ENCODE measurements around the gene NRM.

DNA sequence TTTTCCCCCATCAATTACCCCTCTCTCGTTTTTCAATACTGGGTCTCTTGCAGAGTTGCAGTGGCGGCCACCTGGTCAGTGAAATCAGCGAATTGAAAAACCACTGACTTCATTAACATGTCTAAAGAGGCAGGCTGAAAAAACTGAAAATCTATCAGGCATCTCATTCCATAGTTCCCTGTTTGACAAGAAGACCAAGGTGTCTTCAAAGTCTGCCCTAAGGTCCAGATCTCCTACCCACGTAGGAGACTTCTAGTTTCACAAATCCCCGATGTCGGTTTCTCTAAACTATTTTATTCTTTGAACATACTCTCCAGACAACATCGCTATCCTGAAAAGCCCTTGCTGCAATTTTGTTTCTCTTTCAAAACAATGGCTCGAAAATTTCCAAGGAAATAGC lies 28.6 kb upstream of the NRM start:
- TF ChIP-seq CSRNP3 (CRISPR knock-in tag; IDR thresholded peaks at IDR 0.05) = no peak
- no peak for TF ChIP-seq ZNF70 (CRISPR knock-in tag; IDR thresholded peaks at IDR 0.05)
- no peak for TF ChIP-seq TOX (CRISPR knock-in tag; IDR thresholded peaks at IDR 0.05; ENCODE audit: borderline replicate concordance)
- TF ChIP-seq, protein P1, sequence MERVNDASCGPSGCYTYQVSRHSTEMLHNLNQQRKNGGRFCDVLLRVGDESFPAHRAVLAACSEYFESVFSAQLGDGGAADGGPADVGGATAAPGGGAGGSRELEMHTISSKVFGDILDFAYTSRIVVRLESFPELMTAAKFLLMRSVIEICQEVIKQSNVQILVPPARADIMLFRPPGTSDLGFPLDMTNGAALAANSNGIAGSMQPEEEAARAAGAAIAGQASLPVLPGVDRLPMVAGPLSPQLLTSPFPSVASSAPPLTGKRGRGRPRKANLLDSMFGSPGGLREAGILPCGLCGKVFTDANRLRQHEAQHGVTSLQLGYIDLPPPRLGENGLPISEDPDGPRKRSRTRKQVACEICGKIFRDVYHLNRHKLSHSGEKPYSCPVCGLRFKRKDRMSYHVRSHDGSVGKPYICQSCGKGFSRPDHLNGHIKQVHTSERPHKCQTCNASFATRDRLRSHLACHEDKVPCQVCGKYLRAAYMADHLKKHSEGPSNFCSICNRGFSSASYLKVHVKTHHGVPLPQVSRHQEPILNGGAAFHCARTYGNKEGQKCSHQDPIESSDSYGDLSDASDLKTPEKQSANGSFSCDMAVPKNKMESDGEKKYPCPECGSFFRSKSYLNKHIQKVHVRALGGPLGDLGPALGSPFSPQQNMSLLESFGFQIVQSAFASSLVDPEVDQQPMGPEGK (CRISPR knock-in tag; IDR thresholded peaks at IDR 0.05; ENCODE audit: borderline replicate concordance) = no peak
- TF ChIP-seq CREB5 (CRISPR knock-in tag; IDR thresholded peaks at IDR 0.05; ENCODE audit: low read depth) = no peak
- no peak for TF ChIP-seq ESRRG (CRISPR knock-in tag; IDR thresholded peaks at IDR 0.05)
- no peak for TF ChIP-seq BACH2 (CRISPR knock-in tag; IDR thresholded peaks at IDR 0.05; ENCODE audit: borderline replicate concordance)
- TF ChIP-seq, protein P2, sequence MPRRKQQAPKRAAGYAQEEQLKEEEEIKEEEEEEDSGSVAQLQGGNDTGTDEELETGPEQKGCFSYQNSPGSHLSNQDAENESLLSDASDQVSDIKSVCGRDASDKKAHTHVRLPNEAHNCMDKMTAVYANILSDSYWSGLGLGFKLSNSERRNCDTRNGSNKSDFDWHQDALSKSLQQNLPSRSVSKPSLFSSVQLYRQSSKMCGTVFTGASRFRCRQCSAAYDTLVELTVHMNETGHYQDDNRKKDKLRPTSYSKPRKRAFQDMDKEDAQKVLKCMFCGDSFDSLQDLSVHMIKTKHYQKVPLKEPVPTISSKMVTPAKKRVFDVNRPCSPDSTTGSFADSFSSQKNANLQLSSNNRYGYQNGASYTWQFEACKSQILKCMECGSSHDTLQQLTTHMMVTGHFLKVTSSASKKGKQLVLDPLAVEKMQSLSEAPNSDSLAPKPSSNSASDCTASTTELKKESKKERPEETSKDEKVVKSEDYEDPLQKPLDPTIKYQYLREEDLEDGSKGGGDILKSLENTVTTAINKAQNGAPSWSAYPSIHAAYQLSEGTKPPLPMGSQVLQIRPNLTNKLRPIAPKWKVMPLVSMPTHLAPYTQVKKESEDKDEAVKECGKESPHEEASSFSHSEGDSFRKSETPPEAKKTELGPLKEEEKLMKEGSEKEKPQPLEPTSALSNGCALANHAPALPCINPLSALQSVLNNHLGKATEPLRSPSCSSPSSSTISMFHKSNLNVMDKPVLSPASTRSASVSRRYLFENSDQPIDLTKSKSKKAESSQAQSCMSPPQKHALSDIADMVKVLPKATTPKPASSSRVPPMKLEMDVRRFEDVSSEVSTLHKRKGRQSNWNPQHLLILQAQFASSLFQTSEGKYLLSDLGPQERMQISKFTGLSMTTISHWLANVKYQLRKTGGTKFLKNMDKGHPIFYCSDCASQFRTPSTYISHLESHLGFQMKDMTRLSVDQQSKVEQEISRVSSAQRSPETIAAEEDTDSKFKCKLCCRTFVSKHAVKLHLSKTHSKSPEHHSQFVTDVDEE (CRISPR knock-in tag; IDR thresholded peaks at IDR 0.05) = no peak
- TF ChIP-seq ARNTL (CRISPR knock-in tag; IDR thresholded peaks at IDR 0.05; ENCODE audit: borderline replicate concordance, low read depth) = no peak
- no peak for TF ChIP-seq RARB (CRISPR knock-in tag; IDR thresholded peaks at IDR 0.05)
- no peak for TF ChIP-seq GLIS3 (CRISPR knock-in tag; IDR thresholded peaks at IDR 0.05)
- no peak for TF ChIP-seq ZFP3 (CRISPR knock-in tag; IDR thresholded peaks at IDR 0.05)
- TF ChIP-seq OSR1 (CRISPR knock-in tag; IDR thresholded peaks at IDR 0.05) = no peak
- TF ChIP-seq PPARA (CRISPR knock-in tag; IDR thresholded peaks at IDR 0.05; ENCODE audit: borderline replicate concordance) = no peak

All from SK-N-SH treated with all-trans-retinoic acid at 6 μM for 48 hours (cell line).